HG03103 (cell line): Measurements from ENCODE around the gene TOP3B.
"Not testable (repeated sequence)": the region's sequence is repeated elsewhere in the genome, so short reads cannot be mapped to it uniquely, and the experiment has no call there.

Source experiments
- ATAC-seq: cut with Tn5 transposase; IDR thresholded peaks from one replicate; pipeline ENCODE4 v1.9.1; 2021; ENCODE audit warnings: low read depth; ENCODE audit not compliant: unreplicated experiment

The TOP3B gene

GRCh38 chr22:21947040-21948014 lies 35.3 kb downstream of the TOP3B start:
- no peak for ATAC-seq

GRCh38 chr22:21946262-21946925 lies 36.2 kb downstream of the TOP3B start:
- ATAC-seq, result no peak

GRCh38 chr22:21945453-21946261 lies 36.9 kb downstream of the TOP3B start:
- no peak for ATAC-seq

GRCh38 chr22:21944871-21945270 lies 37.7 kb downstream of the TOP3B start:
- ATAC-seq, result no peak

GRCh38 chr22:21943571-21944448 lies 38.8 kb downstream of the TOP3B start:
- no peak for ATAC-seq

GRCh38 chr22:21942407-21943343 lies 39.9 kb downstream of the TOP3B start:
- ATAC-seq, result no peak

- no peak for ATAC-seq
These were observed 40.7 kb downstream of the TOP3B start for GRCh38 chr22:21941921-21942320.

- ATAC-seq, result no peak
These were observed 42.1 kb downstream of the TOP3B start for GRCh38 chr22:21940521-21940920.

GRCh38 chr22:21939935-21940334 lies 42.7 kb downstream of the TOP3B start:
- not testable (repeated sequence) for ATAC-seq

GRCh38 chr22:21939461-21939913 lies 43.1 kb downstream of the TOP3B start:
- ATAC-seq, result no peak

GRCh38 chr22:21938906-21939305 lies 43.7 kb downstream of the TOP3B start:
- ATAC-seq, result no peak

GRCh38 chr22:21938071-21938822 lies 44.3 kb downstream of the TOP3B start:
- peak; percentile 72 for ATAC-seq

GRCh38 chr22:21937821-21938070 lies 44.8 kb downstream of the TOP3B start:
- no peak for ATAC-seq

GRCh38 chr22:21937041-21937820 lies 45.4 kb downstream of the TOP3B start:
- no peak for ATAC-seq

- no peak for ATAC-seq
These were observed 46.3 kb downstream of the TOP3B start for GRCh38 chr22:21936151-21936775.

GRCh38 chr22:21933910-21934309 lies 48.7 kb downstream of the TOP3B start:
- ATAC-seq, result no peak

GRCh38 chr22:21933413-21933812 lies 49.2 kb downstream of the TOP3B start:
- no peak for ATAC-seq
